Coronary artery (tissue), 2 donors: ENCODE data around the gene UBXN10.

Experiments used
- DNase-seq: peaks from one replicate; pipeline ENCODE4 v3.0.0-alpha.2; 2017; ENCODE audit warnings: low spot score
- H3K27ac ChIP-seq, 2 donors: fragments of 200-600 bp; sonication (generic); one replicate each; pipeline ENCODE4 v1.5.1; 2016 to 2019
- H3K4me3 ChIP-seq: fragments of 200-600 bp; sonication (generic); 2 replicates; pipeline ENCODE4 v1.5.1; 2016; ENCODE audit warnings: mild to moderate bottlenecking, moderate library complexity
- TF ChIP-seq, protein P1 (sequence below): fragments of 200-600 bp; sonication (generic); IDR thresholded peaks from one replicate; pipeline ENCODE4 v1.5.1; 2019; ENCODE audit warnings: antibody characterized with exemption

UBXN10 gene

DNA sequence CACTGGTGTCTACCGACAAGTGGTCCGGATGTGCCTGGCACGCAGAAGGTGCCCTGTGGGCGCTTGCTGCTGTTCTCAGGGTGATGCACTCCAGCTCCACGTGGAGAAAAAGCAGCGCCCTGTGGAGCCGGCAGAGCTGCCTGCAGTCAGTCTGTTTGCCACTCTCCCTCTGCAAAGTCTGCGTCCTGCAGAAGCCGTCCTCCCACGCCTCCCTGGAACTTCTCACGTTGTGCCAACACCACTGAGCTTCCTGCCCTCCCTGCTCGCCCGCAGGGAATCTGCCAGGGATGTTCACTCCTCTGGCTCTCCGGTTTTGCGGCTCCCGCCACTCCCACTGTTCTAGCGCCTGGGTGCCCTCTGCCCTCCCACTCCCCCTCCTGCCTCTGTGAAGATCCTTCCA is 19.8 kb upstream of the UBXN10 start:
- no peak for DNase-seq
- Histone ChIP-seq H3K27ac (no peak overlapping the region), H3K4me3 (no peak overlapping the region)
- TF ChIP-seq, protein P1, sequence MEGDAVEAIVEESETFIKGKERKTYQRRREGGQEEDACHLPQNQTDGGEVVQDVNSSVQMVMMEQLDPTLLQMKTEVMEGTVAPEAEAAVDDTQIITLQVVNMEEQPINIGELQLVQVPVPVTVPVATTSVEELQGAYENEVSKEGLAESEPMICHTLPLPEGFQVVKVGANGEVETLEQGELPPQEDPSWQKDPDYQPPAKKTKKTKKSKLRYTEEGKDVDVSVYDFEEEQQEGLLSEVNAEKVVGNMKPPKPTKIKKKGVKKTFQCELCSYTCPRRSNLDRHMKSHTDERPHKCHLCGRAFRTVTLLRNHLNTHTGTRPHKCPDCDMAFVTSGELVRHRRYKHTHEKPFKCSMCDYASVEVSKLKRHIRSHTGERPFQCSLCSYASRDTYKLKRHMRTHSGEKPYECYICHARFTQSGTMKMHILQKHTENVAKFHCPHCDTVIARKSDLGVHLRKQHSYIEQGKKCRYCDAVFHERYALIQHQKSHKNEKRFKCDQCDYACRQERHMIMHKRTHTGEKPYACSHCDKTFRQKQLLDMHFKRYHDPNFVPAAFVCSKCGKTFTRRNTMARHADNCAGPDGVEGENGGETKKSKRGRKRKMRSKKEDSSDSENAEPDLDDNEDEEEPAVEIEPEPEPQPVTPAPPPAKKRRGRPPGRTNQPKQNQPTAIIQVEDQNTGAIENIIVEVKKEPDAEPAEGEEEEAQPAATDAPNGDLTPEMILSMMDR: no peak

- Histone ChIP-seq H3K27ac (no peak overlapping the region), H3K4me3 (no peak overlapping the region)
- TF ChIP-seq, protein P1: no peak
- no peak for DNase-seq
Measured at GRCh38 chr1:20167126-20167525, 18.8 kb upstream of the UBXN10 start.

DNA sequence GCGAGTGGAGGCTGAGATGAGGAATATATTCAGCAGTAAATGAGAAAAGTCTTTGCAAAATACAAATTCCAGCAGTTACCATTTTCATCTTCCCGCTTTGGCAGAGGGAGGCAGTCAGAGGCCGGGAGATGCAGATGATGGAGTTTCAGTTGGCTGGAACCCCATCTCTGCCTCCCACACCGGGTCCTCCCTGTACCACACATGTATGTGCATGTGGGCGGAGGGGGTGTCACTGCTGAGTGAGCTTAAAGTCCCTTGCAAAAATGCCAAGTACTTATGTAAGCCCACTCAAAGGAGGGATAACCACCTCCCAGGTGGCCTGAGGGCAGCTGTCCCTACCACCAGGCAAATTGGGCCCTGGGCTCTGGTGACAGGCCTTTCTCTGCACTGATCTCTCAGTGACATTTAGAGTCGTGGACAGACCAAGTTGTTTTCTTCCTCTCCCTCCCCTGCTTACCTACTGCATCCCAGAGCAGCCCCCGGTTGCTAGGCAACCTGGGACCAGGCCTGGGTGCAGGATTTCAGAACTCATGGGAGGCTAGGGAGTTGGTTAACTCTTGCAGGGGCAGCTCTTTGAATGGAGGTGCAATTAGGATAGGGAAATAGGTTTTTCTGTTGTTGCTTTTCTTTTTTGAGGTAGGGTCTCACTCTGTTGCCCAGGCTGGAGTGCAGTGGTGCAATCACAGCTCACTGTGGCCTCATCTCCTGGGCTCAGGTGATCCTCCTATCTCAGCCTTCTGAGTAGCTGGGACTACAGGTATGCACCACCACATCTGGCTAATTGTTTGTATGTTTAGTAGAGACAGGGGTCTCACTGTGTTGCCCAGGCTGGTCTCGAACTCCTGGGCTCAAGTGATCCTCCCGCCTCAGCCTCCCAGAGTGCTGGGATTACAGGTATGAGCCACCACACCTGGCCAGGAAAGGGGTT is 17.1 kb upstream of the UBXN10 start:
- no peak for DNase-seq
- H3K27ac ChIP-seq: no peak overlapping the region
- H3K4me3 ChIP-seq: no peak overlapping the region
- TF ChIP-seq, protein P1: no peak

DNA sequence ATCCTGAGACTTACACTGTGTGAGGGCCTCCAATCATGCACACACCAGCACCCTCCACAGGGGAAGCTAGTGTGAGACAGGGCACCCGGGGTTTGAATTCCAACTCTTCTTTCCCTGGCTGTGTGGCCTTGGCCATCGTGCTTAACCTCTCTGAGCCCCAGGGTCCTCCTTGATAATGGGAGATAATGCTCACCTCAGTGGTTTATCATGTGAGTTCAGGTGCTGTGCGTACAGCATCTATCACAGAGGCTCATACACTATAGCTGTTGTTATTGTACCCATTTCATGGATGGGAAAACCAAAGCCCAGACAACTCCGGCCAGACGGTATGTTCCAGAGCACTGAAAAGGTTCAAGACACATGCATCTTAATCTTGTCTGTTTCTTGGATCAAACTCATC is 16.0 kb upstream of the UBXN10 start:
- DNase-seq: no peak
- H3K27ac ChIP-seq: no peak overlapping the region
- TF ChIP-seq, protein P1: no peak
- H3K4me3 ChIP-seq: no peak overlapping the region

DNA sequence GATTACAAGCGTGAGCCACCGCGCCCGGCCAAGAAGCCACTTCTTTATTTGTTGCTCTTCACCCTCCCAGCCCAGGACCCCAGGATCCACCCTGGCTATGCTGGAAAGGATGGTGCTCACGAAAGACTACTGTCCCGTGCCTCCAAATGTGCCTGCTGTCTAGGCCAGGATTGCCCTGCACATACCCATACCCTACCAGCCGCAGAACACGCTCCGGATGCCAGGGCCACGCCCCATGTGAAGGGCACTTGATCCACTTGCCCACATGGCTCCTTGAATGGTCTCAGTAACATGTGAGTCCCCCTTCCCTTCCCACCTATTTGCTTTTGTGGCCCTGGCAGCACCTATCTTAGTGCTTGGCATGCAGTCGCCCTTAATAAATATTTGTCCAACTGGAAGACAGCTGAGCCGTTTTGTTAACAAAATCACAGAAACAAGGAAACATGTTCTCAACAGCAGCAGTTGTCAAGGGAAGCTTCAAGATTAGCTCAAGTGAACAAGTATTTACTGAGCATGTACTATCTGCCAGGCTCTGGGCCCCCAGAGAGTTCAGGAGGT is 13.8 kb upstream of the UBXN10 start:
- no peak for DNase-seq

DNA sequence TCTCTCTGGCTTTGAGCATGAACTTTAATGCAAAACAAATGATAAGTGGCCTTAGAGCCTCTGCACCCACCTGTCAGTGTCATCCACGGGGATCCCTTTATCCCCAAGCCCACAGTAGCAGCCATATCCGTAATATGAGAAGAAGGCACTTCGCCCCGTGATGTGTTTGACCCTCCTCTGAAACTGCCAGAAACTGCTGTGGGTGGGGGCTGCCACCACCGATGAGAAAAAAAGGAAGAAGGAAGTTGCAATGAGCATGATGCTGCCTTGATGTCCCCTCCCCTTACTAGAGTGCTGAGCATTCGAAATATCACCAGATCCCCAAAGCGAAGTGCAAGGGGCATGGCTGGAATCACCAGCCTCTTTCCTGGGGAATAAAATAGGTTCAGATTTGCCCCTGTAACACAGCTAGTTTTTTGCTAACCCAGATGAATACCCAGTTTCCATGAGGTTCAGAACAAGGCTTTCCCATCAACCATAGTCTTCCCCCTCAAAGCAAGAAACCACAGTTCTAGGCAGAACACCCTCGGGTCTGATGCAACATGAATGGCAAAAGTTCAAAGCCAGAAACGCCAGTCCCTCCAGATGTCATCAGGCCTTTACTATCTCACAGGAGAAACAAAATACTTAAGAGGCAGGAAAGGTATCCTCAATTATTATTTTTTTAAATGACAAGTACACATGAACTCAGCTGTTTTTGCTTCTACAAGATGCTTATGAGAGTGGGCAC is 10.8 kb upstream of the UBXN10 start:
- no peak for DNase-seq
- TF ChIP-seq, protein P1: no peak
- Histone ChIP-seq H3K27ac (peak overlapping the region in 1 of 2 donors; percentile 2), H3K4me3 (no peak overlapping the region)

More for the DNA sequence above, 13.8 kb upstream of the UBXN10 start:
- no peak overlapping the region for H3K27ac ChIP-seq
- TF ChIP-seq, protein P1: no peak
- no peak overlapping the region for H3K4me3 ChIP-seq
